ENCODE measurements around the gene CMSS1.

CMSS1 gene

GRCh38 chr3:99920481-99921376, 103.1 kb downstream of the CMSS1 start:
- Histone ChIP-seq H3K4me1 (ENCODE audit: control insufficient read depth, insufficient read depth, low read length) (peaks cover 42% of the 10 kb centered on the region), H3K27me3 (ENCODE audit: control insufficient read depth, insufficient read depth, low read length) (no peaks in the 10 kb centered on the region), H3K4me3 (ENCODE audit: low read length) (no peak overlapping the region), H3K36me3 (ENCODE audit: control insufficient read depth, insufficient read depth, low read length) (no peaks in the 10 kb centered on the region), H3K9me3 (ENCODE audit: control insufficient read depth, low read length) (no peaks in the 10 kb centered on the region), H3K9ac (ENCODE audit: low read length) (peak overlapping the region; percentile 38)

- no peaks in the 10 kb centered on the region for H3K9me3 ChIP-seq (ENCODE audit: control insufficient read depth, low read length)
- no peaks in the 10 kb centered on the region for H3K36me3 ChIP-seq (ENCODE audit: control insufficient read depth, insufficient read depth, low read length)
- H3K9ac ChIP-seq (ENCODE audit: low read length): peak overlapping the region; percentile 38
- no peaks in the 10 kb centered on the region for H3K27me3 ChIP-seq (ENCODE audit: control insufficient read depth, insufficient read depth, low read length)
- no peak overlapping the region for H3K4me3 ChIP-seq (ENCODE audit: low read length)
- H3K4me1 ChIP-seq (ENCODE audit: control insufficient read depth, insufficient read depth, low read length): peaks cover 48% of the 10 kb centered on the region
These were observed 103.7 kb downstream of the CMSS1 start for GRCh38 chr3:99921377-99921695.

- Histone ChIP-seq H3K9me3 (ENCODE audit: control insufficient read depth, low read length) (no peaks in the 10 kb centered on the region), H3K4me1 (ENCODE audit: control insufficient read depth, insufficient read depth, low read length) (peaks cover 48% of the 10 kb centered on the region), H3K4me3 (ENCODE audit: low read length) (no peak overlapping the region), H3K36me3 (ENCODE audit: control insufficient read depth, insufficient read depth, low read length) (no peaks in the 10 kb centered on the region), H3K9ac (ENCODE audit: low read length) (no peak overlapping the region), H3K27me3 (ENCODE audit: control insufficient read depth, insufficient read depth, low read length) (no peaks in the 10 kb centered on the region)
These were observed 104.3 kb downstream of the CMSS1 start for GRCh38 chr3:99921986-99922385.

- Histone ChIP-seq H3K4me1 (ENCODE audit: control insufficient read depth, insufficient read depth, low read length) (peaks cover 51% of the 10 kb centered on the region), H3K9me3 (ENCODE audit: control insufficient read depth, low read length) (no peaks in the 10 kb centered on the region), H3K9ac (ENCODE audit: low read length) (no peak overlapping the region), H3K36me3 (ENCODE audit: control insufficient read depth, insufficient read depth, low read length) (no peaks in the 10 kb centered on the region), H3K27me3 (ENCODE audit: control insufficient read depth, insufficient read depth, low read length) (no peaks in the 10 kb centered on the region), H3K4me3 (ENCODE audit: low read length) (no peak overlapping the region)
These were observed 106.2 kb downstream of the CMSS1 start for GRCh38 chr3:99923873-99924272.

- no peaks in the 10 kb centered on the region for H3K9me3 ChIP-seq (ENCODE audit: control insufficient read depth, low read length)
- no peaks in the 10 kb centered on the region for H3K36me3 ChIP-seq (ENCODE audit: control insufficient read depth, insufficient read depth, low read length)
- H3K27me3 ChIP-seq (ENCODE audit: control insufficient read depth, insufficient read depth, low read length): no peaks in the 10 kb centered on the region
- peaks cover 45% of the 10 kb centered on the region for H3K4me1 ChIP-seq (ENCODE audit: control insufficient read depth, insufficient read depth, low read length)
- no peak overlapping the region for H3K9ac ChIP-seq (ENCODE audit: low read length)
- H3K4me3 ChIP-seq (ENCODE audit: low read length): no peak overlapping the region
These were observed 108.0 kb downstream of the CMSS1 start for GRCh38 chr3:99925584-99926230.

GRCh38 chr3:99927671-99928457, 110.2 kb downstream of the CMSS1 start:
- Histone ChIP-seq H3K27me3 (ENCODE audit: control insufficient read depth, insufficient read depth, low read length) (no peaks in the 10 kb centered on the region), H3K9ac (ENCODE audit: low read length) (no peak overlapping the region), H3K36me3 (ENCODE audit: control insufficient read depth, insufficient read depth, low read length) (no peaks in the 10 kb centered on the region), H3K9me3 (ENCODE audit: control insufficient read depth, low read length) (no peaks in the 10 kb centered on the region), H3K4me1 (ENCODE audit: control insufficient read depth, insufficient read depth, low read length) (peaks cover 40% of the 10 kb centered on the region), H3K4me3 (ENCODE audit: low read length) (no peak overlapping the region)

GRCh38 chr3:99928771-99929744, 111.4 kb downstream of the CMSS1 start:
- H3K9me3 ChIP-seq (ENCODE audit: control insufficient read depth, low read length): no peaks in the 10 kb centered on the region
- H3K27me3 ChIP-seq (ENCODE audit: control insufficient read depth, insufficient read depth, low read length): no peaks in the 10 kb centered on the region
- H3K36me3 ChIP-seq (ENCODE audit: control insufficient read depth, insufficient read depth, low read length): no peaks in the 10 kb centered on the region
- no peak overlapping the region for H3K4me3 ChIP-seq (ENCODE audit: low read length)
- peaks cover 35% of the 10 kb centered on the region for H3K4me1 ChIP-seq (ENCODE audit: control insufficient read depth, insufficient read depth, low read length)
- no peak overlapping the region for H3K9ac ChIP-seq (ENCODE audit: low read length)

- no peak overlapping the region for H3K9ac ChIP-seq (ENCODE audit: low read length)
- H3K27me3 ChIP-seq (ENCODE audit: control insufficient read depth, insufficient read depth, low read length): no peaks in the 10 kb centered on the region
- no peaks in the 10 kb centered on the region for H3K36me3 ChIP-seq (ENCODE audit: control insufficient read depth, insufficient read depth, low read length)
- H3K4me1 ChIP-seq (ENCODE audit: control insufficient read depth, insufficient read depth, low read length): peaks cover 32% of the 10 kb centered on the region
- H3K9me3 ChIP-seq (ENCODE audit: control insufficient read depth, low read length): no peaks in the 10 kb centered on the region
- no peak overlapping the region for H3K4me3 ChIP-seq (ENCODE audit: low read length)
These were observed 112.1 kb downstream of the CMSS1 start for GRCh38 chr3:99929745-99930139.

- Histone ChIP-seq H3K4me1 (ENCODE audit: control insufficient read depth, insufficient read depth, low read length) (peaks cover 29% of the 10 kb centered on the region), H3K9me3 (ENCODE audit: control insufficient read depth, low read length) (no peaks in the 10 kb centered on the region), H3K9ac (ENCODE audit: low read length) (no peak overlapping the region), H3K4me3 (ENCODE audit: low read length) (no peak overlapping the region), H3K36me3 (ENCODE audit: control insufficient read depth, insufficient read depth, low read length) (no peaks in the 10 kb centered on the region), H3K27me3 (ENCODE audit: control insufficient read depth, insufficient read depth, low read length) (no peaks in the 10 kb centered on the region)
These were observed 113.4 kb downstream of the CMSS1 start for GRCh38 chr3:99931059-99931458.

GRCh38 chr3:99933971-99934750, 116.5 kb downstream of the CMSS1 start:
- Histone ChIP-seq H3K4me1 (ENCODE audit: control insufficient read depth, insufficient read depth, low read length) (peaks cover 44% of the 10 kb centered on the region), H3K9me3 (ENCODE audit: control insufficient read depth, low read length) (no peaks in the 10 kb centered on the region), H3K9ac (ENCODE audit: low read length) (no peak overlapping the region), H3K27me3 (ENCODE audit: control insufficient read depth, insufficient read depth, low read length) (no peaks in the 10 kb centered on the region), H3K36me3 (ENCODE audit: control insufficient read depth, insufficient read depth, low read length) (no peaks in the 10 kb centered on the region), H3K4me3 (ENCODE audit: low read length) (no peak overlapping the region)
